ENCODE data around the gene TSSK6.

GRCh38 chr19:19485161-19485997, 30.0 kb downstream of the TSSK6 start:
- no peak for TF ChIP-seq CTCF (optimal IDR thresholded peaks at IDR 0.05 in 1 of 3, IDR thresholded peaks at IDR 0.05 in 1 of 3, conservative IDR thresholded peaks at IDR 0.05 in 1 of 3; ENCODE audit: extremely low read depth in 1 of 3, insufficient read depth in 2 of 3, low read length in 3 of 3)
- TF ChIP-seq EZH2 (IDR thresholded peaks at IDR 0.05; ENCODE audit: low read length): no peak
